ENCODE results near the gene KHNYN.
"Not testable (repeated sequence)": the region's sequence is repeated elsewhere in the genome, so short reads cannot be mapped to it uniquely, and the experiment has no call there.

KHNYN gene

DNA sequence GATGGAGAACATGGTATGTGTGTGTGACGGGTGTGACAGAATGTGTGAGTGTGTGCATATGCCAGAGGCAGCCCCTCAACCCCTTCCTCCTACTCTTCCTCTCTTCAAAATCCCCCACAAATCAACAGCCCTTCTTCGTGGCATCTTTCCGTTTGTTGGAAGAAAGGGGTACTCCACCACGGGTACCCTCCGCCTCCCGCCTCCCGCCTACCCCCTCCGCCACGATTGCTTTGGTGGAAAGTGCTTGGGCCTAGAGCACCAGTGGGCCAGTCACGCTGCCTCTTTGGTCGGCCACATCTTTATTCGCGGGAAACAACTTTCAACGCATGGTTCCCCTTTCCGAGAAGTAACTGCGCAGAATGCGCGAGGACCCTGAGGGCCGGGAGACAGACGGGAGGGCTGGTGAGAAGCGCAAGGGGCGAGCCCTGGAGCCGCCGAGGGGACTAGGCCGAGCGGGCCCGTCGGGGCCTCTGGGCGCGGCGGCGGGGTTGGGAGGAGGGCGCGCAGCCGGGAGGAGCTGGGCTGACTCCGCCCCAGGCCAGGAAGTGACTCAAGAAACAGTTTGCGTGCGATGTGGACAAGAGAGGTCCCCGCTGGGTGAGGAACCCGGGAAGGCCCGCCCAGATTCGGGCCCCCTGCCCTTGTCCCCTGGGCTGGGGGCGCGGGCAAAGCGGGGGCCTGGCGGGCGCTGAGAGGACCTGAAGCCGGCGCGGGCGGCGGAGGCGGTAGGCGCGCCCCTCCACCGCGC lies at the start of gene KHNYN, which contains the start of gene CBLN3:
KHNYN (plus strand) TSS at position 560 of the 748 bp plus-strand sequence. CDS start 777 bp downstream, outside the sequence.
CBLN3 (minus strand) TSS at position 274 of the 748 bp plus-strand sequence. CDS start 614 bp downstream, outside the sequence.
- peak; percentile 67 to 84 for DNase-seq

DNA sequence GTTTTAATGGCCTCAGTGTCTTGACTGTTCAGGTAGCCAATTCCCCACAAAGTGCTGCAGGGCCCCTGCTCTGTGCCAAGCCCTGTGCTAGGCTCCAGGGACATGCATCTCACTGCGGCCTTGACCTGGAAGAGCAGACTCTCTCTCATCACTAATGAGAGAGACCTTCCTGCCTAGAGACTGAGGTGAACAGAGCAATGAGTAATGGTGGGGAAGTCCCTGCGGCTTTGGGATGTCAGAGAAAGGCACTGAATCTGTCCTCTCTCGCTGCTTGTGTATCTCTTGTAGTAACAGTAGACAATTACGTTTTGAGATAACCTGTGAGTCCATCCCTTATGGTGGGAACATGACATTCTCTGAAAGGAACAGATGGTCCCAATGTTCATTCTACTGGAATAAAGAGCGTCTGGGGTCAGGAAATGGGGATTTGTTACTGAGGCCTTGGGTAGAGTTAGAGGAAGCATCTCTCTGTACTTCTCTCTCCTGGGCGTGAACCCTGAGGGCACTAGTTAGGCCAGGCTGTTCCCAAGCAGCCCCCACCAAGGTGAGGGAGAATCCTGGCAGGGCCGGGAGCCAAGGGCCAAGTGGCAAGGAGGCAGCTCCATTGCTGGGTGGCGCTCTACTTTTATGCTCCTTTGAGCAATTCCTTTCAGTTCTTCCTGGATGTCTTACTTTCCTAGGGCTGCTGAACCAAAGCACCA lies 48.2 kb upstream of the KHNYN start:
- DNase-seq, result no peak

DNA sequence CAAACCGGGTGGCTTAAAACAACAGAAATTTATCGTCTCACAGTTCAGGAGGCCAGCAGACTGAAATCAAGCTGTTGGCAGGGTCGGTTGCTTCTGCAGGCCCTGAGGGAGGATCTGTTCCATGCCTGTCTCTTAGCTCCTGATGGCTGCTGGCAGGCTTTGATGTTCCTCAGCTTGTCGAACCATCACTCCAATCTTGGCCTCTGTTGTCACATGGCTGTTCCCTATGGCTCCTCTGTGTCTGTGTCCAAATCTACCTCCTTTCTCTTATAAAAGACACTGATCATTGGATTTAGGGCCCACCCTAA lies 47.7 kb upstream of the KHNYN start:
- no peak for DNase-seq

DNA sequence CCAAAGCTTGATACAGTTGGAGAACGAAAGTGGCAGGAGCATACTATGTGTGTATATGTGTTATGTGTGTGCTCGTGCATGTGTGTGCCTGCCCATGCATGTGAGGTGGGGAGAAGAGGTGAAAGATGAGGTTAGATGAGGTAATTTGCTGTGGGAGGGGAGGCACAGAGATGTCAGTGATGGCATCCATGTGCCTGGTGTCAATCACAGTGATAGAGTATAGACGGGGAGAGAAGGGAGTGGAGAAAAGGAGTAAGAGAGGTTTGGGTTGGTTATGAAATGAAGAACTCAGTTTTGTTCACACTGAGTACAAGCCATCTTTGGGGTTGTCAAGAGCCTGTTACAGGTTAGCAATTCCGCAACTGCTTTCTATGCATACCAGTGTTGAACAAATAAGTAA lies 45.6 kb upstream of the KHNYN start:
- DNase-seq, result no peak

DNA sequence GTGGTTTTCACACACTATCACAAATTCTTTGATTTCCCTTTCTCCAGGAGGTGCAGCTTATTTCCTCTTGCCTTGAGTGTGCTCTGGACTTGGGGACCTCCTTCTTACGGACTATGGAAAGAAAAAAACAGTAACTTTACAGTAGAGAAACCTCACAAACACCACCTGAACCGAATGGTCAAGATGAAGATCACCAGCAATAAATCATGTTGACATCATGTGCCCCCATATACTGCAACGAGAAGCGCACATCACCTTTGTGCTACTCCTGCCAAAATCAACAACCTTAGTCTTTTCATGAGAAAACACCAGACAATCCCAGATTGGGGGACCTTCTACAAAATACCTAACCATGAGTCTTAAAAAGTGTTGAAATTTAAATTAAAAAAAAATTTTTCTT lies 44.2 kb upstream of the KHNYN start:
- DNase-seq, result no peak

DNA sequence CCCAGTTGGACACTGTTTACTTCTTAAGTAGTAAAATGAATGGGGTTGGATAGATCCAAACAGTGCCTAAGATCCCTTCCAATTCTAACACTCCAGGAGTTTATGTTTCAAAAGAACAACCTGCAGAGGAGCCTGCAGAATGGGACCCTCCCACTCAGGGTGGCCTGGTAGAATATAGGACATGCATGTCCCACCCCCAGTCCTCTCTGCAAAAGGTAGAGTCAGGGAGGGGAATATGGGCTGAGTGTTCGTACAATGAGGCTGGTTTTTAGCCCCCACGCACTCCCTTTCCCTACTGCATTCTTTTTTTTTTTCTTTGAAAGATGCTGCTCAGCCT lies 42.8 kb upstream of the KHNYN start:
- no peak for DNase-seq

DNA sequence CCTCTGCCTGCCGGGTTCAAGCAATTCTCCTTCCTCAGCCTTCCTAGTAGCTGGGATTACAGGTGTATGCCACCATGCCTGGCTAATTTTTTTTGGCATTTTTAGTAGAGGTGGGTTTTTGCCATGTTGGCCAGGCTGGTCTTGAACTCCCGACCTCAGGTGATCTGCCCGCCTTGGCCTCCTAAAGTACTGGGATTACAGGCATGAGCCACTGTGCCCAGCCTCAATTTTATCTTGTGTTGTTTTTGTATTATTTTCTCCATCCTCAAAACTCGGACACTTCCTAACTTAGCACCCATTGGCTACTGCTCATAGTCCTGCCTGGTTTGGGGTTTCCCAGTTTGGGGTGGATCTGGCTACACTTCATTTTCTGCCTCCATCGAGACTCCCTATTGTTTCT lies 42.2 kb upstream of the KHNYN start:
- not testable (repeated sequence) for DNase-seq

DNA sequence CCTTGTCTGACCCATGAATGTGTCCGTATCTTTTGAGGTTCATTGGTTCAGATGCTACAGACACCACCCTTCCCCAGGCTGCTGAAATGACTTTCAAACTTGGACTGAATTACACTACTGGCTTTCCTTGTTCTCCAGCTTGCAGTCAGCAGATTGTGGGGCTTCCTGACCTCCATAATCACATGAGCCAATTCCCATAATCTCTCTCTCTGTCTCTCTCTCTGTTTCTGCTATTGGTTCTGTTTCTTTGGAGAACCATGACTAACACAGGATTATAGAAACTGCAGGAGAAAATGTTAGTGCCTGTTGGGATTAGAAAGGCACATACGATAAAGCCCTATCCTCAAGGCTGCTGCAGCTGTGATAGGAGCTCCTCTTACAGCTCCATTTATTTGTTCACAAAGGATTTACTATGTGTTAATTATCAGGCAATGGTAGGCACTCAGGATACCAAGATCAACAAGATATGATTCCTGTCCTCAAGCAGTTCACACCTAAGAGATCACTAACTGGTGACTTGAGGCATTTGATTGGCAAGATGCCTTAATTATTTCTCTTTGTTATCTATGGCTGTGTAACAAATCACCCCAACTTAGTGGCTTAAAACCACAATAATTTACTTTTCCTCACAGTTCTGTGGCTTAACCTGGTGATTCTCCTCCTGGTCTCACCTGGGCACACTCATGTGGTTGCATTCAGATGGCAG lies 41.1 kb upstream of the KHNYN start:
- no peak for DNase-seq

DNA sequence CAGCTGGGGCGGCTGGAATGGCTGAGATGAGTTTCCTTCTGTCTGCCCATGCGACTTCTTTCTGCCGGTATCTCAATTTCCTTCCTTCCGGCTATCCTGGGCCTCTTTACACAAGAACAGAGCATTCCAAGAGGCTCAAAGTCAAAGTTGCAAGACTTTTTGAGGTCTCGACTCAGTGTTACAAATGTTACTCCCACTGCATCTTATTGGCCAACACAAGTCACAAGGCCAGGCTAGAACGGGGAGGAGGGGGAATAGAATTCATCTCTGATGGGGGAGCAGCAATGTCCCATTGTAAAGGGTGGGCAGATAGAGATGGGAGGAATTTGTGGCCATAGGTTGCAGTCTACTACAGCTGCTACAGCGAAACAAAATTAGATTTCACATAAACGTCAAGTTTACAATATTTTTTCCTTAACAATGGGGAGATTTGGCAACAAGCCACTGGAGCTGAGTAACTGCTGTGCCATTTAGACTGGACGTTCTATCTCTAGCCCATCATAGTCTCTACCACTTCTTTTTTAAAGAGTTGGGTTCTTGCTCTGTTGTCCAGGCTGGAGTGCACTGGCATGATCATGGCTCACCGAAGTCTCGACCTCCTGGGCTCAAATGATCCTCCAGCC lies 40.4 kb upstream of the KHNYN start:
- DNase-seq, result no peak

DNA sequence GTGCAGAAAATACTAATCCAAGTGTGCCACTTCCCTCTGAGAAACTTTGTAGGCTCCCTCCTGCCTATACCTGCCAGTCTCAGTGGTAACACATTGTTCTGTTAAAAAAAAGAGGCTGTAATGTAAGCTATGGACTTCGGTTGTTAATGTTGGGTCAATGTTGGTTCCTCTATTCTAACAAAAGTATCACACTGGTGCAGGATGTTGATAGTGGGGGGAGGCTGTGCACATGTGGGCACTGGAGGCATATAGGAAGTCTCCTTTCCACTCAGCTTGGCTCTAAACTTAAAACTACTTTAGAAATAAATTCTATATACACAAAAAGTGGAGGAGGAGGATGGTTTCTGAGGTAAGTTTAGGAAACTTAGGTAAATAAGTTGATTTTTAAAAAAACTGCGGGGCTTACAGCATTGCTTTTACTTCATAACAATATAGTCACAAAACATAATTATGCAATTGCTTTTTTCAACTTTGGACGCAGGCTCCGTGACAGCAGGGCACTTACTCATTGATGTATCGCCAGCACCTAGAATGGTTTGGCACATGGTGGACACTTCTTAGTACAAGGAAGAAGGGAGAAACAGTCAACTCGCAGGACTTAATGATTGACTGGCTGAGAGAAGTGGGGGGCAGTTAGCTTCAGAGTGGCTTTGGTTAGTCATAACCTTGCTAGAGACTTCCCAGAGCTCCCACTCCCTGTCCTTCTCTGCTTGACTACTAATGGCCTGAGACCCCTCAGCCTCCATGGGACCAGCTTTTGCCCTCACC lies 38.9 kb upstream of the KHNYN start:
- DNase-seq, result no peak

DNA sequence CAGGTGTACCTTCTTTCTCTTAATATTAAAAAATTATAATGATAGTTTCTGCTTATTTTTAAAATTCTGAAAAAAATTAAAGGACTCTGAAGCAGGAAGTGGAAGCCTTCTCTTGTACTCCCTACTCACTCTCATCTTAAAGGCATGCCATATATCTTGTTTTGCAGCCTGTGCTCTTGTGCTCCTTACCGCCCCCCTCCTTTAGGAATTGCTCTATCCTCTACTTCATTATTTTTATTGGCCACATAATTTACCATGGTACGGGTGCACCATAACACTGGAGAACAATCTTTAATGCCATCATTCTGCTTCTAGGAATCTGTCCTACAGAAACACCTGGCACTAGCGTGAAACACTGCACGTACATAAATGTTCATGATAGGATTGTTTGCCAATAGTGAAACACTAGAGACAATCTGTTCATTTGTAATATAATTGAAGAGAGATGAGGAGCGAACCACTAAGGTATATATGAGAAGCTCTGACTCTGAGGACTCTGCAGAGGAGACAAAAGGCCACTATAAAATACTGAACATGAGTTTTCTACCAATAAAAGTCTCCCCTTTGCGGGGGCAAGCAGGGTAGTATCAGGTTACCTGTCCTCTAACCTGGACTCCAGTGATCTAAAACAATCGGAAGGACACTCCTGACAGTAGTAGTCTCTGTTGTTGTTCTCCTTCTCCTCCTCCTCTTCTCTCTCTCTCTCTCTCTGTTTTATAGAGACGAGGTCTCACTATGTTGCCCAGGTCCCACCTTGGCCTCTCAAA lies 37.2 kb upstream of the KHNYN start:
- no peak for DNase-seq

DNA sequence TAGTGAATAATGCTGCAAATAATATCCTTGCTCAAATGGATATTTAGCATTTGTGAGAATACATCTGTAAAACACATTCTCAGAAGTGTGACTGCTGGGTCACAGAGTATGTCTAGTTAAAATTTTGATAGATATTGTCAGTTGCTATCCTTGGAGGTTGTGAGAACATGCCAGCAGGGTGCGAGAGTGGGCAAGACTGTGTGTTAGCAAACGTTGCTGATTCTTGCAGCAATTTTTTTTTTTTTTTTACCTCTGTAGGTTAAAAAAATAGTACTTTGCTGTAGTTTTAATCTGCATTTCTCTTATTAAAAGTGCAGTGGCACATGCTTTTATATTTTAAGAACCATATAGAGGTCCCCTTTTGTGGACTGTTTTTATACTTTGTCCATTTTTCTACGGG lies 35.5 kb upstream of the KHNYN start:
- peak in 1 of 2 experiments; percentile 12 for DNase-seq

DNA sequence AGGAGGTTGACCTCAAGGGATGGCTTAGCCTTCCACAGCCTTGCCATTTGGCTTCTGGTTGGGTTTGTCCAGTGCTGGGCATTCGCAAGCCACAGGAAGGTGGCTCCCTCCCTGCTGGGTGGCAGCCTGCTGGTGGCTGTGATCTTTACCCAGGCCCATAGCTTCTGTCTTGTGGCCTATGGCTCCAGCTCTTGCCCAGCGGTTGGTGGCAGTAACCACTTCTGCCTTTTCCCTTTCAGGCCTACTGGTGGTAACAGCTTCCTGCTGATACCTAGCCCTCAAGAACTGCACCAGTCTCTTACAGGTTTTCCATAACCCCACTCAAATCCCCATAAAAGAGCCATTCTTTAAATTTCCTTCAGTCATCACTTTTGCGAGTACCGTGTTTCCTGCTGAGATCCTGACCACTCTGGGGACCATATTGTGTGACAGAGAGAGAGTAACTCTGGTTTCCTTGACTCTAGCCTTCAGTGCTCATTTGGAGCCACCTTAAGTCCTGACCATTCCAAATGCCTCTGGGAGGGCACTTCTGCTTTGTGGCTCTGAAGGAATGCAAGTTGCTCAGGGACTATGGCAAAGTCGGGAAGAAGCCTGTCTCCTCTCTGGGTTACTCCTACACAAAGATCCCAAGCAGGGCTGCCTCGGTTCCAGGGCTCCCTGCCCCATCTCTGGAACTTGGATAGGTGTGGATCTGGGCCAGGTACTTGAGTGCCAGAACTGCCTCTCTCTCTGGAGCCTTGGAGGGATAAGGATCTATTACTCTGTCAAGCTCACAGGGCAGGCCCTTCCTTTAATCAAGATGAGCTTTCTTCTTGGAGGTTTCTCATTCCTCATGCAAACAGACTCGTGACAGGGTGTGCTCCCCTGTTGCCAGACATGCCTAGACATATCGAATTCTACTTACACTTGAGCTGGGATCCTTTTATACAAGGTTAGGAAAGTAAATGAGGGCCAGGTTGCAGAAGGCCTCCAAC lies 33.9 kb upstream of the KHNYN start:
- peak; percentile 71 to 85 for DNase-seq

DNA sequence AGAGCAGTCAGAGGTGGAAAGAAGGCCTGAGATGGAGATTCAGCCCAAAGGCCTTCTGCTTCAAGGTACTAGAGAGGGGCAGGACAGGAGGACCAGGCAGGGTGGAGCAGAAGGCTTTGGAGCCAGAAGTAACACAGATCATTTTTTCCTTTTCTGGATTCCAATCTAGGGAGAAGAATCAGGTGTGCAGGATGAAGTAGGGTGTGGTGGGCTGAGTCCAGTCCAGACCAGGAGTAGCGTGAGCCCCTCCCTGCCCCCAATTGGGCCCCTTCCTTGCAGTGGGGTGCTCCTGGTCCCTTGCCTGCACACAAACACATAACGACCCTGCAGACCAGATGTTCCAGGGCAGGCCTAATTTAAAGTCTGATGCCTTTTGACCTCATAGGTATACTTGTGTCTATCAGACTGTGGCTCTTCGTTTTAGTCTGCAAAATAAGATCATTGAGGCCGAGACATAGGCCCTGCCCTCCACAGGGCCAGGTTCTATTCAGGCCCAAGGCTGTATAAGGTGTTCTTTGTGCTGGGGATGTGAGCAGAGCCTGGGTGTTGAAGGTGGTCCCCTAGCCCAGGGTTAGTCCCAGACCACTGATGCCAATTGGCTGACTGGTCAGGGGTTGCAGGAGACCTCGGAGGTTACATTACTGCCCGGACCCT lies 32.0 kb upstream of the KHNYN start:
- DNase-seq, result no peak

DNA sequence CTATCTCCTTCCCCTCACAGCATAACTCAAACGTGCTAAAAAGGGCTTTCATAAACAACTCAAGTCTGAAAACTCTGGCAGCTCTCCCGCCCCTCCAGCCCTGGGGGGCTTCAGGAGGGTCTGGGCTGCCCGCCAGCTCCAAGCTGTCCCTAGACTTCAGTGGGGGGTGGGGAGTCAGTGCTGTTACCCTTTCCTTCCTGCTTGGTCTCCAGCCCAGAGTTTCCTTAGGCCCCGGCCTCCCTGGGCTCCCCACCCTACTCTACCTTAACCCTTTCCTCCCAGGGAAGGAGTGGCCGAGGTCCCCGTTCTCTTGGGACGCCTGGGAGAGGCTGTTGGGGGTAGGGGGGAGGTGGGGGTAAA lies 31.5 kb upstream of the KHNYN start:
- no peak for DNase-seq

DNA sequence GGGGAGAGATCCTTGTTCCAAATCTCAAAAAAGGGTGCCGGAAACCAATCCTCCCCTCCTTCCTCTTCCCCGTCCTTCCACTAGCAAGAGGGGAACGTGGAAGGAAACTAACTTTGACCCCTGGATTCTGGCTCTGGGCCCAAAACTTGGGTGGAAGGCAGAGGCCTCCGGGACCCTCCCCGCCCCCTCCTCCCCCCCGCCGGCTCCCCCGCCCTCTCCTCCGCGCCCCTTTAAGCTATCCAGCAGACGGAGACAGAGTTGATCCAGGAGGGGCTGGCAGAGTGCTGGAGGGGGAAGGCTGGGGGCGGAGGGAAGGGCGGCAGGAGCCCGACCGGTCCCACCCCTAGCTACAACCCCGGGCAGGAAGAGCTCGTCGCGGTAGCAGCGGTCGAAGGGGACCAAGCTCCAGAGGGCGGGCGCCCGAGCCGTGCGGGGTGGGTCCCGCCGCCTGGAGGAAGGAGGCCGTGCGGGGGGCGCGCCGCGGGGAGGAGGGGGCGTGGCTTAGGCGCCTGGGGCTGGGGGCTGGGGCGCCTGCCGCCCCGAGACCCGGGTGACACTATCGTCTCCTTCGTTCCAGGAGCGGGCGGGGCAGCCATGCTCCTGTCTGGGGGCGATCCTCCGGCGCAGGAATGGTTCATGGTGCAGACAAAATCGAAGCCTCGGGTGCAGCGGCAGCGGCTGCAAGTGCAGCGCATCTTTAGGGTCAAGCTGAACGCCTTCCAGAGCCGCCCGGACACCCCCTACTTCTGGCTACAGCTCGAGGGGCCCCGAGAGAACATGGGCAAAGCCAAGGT lies 30.9 kb upstream of the KHNYN start, which contains the start of gene NYNRIN:
NYNRIN (plus strand) TSS at position 351 of the 794 bp plus-strand sequence; CDS start at position 595, 244 bp downstream.
- no peak for DNase-seq

DNA sequence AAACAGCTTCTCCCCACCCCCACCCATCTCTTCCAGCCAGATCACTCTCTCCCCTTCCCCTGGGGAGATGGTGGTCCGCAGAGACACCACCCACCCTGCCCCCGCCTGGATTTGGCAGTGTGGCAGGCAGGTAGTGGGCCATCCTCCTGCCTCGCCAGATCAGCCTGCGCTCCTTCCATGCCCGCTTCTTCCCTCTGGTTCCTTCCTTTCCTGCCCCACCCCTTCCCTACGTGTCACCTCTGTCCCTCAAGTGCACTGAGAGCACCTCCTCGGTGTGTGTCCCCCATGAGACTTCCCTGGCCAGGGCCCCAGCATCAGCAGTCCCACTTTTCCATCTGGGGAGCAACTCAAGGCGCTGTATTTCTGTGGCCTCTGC lies 30.3 kb upstream of the KHNYN start:
- no peak for DNase-seq

DNA sequence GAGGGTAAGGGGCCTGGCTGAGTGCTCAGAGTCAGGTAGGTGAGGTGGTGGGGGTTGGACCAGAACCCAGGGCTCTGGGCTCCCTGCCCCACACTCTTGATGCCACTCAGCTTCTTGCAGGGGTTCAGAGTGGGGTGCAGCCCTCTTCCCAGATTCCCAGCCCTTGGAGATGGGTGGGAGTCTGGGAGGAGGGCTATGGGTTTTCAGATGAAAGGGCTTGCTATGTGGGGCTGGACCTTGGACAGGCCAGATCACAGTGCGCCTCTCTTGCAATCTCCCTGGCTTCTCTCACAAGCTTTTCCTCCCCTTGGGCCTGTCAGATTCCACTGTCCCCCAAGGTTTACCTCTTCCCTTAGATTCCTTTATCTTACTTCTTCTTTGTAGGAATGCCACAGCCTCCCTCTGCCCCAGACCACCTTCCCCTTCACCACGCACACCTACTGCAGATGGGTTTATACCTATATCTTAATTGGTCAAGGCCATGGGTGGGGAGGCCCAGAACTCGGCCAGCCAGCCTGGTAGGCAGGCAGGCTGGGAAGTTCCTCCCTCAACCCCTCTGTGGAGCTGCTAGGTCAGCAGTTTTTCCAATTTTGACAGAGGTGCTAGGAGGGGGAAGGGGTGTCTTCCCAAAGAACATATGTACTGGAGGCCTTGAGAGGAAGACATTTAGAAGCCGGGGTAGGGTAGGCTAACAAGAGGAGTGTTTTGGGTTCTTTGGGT lies 29.6 kb upstream of the KHNYN start:
- no peak for DNase-seq
